NCI-H187 (cell line): ENCODE results near the gene ISM1.
"Not testable (repeated sequence)": the region's sequence is repeated elsewhere in the genome, so short reads cannot be mapped to it uniquely, and the experiment has no call there.

ENCODE experiments used
- DNase-seq, 2 experiments: peaks; one replicate each; lab custom pipeline; 2025; lab: John Stamatoyannopoulos, UW

The ISM1 gene

DNA sequence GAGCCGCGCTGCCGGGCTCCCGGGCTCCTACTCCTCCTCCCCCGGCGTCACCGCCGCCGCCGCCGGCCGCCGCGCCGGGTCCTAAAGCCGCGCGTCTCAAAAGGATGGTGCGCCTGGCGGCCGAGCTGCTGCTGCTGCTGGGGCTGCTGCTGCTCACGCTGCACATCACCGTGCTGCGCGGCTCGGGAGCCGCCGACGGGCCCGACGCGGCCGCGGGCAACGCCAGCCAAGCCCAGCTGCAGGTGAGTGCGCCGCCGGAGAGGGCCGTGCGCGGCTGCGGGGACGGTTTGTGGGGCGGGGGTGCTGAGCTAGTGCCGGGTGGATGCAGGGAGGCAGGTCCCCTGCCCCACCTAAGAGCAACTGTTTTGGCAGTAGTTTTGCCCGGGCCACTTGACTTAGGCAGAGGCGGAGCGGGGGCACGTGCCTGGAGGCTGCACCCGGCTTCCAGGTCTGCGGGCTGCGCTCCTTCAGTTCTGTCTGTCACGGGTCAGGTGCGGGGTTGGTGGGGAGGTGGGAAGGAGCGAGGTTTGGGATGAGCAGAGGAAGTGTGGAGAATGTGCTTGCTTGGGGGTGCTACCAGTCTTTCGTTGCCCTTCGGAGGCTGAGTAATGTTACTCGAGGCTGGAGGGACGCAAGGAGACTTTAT is 722 bp downstream of the ISM1 start:
- no peak for DNase-seq

DNA sequence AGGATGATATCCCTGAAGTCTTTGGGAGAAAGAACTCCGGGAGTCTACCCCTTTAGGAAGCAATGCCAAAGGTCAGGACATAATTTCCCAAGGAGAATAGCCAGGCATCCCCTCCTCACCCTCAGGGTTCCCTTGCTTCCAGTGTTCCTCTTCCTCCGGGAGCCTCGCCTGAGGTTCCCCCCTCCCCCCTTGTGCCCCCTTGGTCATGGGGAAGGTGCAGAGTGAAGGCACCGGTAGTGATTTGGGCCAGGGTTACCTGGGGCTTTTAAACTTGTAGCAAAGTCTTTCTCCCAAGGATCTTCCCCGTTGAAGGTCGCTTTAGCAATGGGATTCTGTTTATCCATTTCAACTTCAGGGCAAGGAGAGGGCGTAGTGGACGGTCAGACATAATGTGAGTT is 1.2 kb downstream of the ISM1 start:
- DNase-seq: no peak

DNA sequence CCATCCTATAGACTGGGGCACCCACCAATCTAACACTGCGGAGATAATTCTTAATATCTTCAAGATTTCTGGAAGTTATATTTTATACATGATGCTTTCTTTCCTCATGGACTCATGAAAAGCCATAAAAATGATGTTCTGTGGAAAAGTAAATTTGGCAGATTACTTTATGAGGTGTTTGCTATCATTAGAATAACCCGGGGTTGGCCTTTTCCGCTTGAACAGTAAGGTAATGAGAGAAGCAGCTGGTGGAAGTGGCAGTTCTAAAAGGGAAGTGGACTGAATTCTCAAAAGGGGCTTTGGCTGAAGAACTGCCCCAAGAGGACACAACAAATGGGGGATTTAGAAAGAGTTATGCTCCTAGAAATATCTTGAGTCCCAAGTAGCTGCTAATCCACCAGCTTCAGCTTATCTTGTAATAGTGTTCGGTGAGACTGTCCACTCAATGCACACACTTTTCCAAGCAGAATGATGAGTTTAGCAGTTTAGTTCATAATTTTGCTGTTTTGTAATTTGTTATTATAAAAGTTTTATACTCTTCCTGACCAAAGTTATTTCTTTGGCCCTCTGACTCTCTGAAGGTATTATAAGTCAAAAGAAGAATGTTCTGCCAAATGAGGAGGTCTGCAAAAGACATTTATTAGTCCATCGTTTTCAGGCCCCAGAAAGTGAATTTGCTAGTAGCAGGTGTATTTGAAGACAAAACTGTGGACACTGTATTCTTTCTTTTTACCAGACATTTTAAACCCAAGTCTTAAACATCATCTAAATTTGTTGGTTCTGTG is 2.9 kb downstream of the ISM1 start:
- no peak for DNase-seq

DNA sequence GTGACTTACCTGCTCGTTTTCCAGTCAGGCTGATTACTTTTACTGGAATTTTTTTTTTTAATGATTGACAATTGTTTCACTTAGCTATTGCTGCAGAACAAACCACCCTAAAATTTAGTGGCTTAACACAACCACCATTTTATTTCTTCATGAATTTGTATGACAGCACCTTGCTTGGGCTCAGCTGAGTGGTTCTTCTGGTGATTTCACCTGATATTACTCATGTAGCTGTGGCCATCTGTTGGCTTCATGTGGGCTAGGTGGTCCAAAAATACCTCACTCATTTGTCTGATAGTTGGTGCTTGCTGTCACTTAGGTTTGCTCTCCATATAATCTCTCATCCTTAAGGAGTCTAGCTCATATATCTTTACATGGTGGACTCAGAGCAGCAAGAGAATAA is 5.3 kb downstream of the ISM1 start:
- DNase-seq: no peak

DNA sequence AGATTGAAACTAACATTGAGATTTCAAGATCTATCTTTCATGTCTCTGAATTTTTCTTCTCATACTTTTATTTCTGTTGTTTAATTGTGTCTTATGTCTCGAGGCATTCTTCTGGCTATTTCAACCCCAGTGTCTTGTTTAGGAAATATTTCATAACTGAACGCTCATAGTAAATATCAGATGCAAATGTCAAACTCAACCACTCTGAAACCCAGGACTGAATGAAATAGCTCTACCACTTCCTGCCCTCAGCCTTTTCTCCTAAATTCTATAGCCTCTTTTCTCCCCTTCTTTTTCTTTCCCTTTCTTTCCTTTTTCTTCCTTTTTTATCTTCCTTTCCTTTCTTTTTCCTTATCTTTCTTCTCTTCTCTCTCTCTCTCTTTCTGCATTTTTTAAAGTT is 7.7 kb downstream of the ISM1 start:
- no peak for DNase-seq

DNA sequence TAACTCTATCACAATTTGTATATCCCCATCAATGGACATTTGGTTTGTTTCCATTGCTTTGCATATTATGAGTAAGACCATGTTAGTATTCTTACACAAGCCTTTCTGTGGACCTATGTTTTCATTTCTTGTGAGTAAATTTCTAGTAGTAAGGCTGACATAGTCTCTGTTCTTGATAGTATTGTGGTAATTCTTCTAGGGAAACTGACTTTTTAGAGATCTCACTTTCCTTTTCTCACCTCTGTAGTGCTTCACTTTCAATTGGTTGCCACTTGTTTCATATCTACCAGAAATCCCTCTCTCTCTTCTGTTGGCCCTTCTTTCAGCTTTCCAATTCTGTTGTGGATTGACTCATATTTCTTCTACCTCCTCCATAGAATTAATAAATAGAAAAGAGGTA is 8.5 kb downstream of the ISM1 start:
- DNase-seq: no peak

DNA sequence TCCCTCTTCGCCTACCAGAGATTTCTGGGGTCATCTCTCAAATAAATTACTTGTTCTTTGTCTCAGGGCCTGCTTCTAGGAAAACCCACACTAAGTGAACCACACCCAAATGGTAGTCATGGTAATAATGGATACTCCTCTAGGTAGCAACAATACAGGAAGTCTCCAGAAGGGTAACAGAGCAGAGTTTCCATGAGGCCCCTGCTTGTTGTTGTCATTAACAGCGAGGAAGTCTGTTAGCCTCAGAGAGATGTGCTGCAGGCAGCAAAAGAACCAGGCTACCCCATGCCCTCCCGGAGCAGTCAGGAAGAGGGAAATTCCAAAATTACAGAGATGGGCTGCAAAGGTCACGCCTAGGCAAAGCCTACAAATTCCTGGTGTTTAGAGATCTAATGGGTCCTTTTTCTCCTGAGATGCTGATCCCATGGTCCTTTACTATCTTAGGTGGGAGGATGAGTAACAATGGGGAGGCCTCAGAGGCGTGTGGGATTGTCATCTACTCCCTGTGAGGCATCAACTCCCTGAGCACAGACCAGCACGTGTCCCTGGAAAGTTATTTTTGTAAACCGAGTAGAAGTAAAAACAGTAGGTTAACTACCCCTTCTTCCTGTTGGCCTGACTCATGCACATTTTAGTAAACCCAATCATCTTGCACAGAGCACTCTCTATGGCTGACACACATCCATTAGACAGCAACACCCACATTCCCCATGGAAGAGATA is 10.1 kb downstream of the ISM1 start:
- no peak for DNase-seq

DNA sequence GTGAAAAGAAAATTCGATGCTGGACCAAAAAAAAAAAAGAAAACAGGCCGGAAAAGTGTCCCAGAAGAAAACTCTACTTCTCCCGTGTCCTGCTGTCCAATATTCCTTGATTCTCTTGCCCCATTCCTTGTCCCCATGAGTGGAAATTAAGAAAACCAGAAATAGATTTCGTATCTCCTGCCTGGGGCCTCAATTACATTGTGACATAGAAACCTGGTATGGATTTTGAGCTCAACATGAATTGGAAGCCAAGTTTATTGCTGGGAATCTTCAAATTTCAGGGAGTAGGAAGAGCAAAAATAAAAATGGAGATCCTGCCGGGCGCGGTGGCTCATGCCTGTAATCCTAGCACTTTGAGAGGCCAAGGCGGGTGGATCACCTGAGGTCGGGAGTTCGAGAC is 11.9 kb downstream of the ISM1 start:
- DNase-seq: no peak

DNA sequence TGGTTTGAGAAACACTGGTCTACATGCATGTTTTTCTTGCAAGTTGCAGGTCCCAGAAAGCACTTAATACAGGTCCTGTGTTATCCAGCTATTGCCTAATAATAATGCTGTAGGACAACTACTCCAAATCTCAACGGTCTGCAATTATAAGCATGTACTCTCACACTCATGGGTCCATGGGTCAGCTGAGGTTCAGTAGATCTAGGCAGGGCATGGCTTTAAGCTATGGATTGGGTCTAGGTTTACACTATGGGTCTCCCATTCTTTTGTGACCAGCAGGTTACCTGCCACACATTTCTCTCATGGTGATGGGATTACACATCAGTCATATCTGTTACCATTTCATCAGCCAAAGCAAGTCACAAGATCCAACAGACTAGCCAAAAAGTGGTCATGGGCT is 13.9 kb downstream of the ISM1 start:
- no peak for DNase-seq

DNA sequence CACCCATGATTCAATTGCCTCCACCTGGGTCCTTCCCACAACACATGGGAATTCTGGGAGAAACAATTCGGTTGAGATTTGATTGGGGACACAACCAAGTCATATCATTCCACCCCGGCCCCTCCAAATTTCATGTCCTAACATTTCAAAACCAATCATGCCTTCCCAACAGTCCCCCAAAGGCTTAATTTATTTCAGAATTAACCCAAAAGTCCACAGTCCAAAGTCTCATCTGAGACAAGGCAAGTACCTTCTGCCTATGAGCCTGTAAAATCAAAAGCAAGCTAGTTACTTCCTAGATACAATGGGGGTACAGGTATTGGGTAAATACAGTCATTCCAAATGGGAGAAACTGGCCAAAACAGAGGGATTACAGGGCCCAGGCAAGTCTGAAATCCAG is 15.3 kb downstream of the ISM1 start:
- DNase-seq: not testable (repeated sequence)

DNA sequence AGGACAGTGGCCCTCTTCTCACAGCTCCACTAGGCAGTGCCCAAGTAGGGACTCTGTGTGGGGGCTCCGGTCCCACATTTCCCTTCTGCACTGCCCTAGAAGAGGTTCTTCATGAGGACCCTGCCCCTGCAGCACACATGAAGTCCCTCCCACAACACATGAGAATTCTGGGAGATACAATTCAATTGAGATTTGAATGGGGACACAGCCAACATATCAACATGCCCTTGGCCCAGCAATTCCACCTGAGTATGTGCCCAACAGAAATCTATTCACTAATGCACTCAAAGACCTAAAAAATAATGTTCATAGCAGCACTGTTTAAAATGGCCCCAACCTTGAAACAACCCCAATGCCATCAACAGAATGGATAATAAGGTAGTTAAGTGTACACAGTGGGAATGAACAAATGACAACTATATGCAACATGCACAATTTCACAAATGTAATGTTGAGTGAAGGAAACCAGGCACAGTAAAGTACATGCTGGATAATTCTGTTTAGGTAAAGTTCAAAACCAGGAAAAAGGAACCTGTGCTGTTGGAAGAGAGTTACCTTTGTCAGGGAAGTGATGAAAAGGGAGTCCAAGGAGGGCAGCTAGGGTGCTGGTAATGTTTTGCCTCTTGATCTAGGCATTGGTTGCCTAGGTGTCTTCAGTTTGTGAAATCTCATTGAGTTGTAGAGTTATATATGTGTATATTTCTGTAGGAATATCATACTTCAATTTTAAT is 16.1 kb downstream of the ISM1 start:
- no peak for DNase-seq

DNA sequence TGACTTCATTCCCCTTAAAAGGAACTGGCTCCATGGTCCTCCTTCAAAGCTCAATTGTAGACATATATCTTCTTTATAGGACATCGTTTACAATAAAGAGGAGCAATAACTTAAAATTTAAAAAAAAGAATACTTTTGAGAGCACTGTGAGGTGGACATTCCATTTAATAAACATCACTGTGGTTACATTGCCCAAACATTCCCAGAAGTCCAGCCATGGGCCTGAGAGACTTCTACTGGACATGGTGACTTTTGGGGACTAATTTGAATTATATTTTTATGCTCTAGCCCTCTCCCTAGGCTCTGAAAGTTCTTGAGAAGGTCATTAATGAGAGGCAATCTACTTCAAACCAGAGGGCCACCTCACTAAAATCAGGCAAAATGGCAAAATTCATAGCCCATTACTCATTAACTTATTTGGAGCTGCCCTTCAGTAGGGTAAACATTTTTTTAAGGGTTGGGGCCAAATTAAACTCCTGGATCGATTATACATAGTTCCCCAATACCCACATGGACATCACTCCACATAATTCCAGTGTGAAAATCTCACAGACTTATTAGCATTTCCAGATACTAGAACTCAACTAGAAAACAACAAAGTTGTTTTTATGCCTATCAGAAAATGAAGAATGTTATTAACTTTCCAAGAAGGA is 17.1 kb downstream of the ISM1 start:
- DNase-seq: no peak

DNA sequence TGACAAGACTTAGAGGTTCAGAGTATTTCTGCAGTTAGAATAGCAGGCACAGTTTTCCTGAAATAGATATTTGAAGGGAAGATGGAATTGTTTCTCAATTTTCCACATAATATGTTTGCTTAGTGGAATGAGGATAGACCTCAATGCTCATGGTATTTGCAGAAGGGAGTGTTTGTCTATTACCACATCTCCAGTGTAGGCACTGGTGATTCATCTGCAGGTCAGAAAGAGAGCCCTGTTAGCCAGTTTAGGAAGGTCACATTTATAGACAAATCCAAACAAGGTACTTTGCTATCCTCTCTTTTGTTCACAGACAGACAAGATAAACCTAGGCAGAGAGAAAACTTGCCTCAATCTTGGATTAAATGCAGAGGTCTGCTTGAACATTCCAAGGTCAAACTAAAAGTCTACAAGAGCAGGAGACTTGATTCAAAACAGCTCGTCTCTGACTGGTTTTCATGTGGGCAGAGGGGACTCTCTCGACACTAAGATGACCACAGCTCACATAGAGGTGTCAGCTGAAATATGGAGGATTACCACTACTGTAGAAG is 22.8 kb downstream of the ISM1 start:
- no peak for DNase-seq

DNA sequence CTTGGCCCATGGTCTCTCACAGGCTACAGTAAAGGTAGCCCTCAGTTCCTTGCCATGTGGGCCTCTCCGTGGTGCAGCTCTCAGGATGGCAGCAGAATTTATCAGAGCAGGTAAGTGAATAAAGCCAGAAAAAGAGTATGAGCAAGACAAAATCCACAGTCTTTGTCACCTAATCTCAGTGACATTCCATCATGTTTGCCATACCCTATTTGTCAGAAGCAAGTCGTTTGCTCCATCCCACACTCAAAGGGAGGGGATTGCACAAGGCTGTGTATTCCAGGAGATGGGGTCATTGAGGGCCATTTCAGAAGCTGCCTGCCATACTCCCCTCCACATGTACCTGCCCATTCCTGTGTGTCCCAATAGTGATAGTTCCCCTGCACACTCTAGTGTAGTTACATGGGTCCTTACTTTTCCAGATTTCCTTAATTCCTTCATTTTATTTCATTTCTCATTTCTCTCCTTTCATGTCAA is 24.2 kb downstream of the ISM1 start:
- no peak for DNase-seq

DNA sequence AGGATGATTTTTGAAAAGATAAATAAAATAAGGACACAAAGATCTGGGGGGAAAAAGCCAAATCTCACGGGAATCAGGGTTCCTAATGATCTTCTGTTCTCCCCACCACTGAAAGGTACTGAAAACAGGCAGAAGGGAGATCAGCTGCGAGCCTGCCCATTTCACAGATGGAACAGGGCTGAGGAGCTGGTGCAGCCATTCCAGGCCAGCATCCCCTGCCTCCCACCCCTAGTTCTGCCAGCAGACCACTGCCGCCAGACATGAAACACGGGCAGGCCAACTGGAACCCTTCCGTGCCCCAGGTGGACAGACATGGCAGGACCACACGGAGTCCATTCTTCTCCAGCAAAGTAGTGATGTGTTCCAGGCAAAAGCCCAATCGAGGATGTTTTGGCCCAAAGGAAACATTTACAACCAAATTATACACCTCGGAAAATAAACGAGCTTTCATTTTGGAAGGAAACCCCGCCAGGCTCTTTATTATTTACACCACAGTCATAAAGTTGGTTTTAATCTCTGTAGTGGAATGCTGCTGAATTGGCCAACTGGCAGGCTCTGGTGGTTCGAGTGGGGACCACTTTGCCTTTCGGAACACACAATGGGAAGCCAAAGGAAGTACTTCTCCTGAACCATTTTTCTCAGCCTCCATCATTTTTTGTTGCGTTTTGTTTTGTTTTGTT is 28.2 kb downstream of the ISM1 start:
- DNase-seq: no peak

DNA sequence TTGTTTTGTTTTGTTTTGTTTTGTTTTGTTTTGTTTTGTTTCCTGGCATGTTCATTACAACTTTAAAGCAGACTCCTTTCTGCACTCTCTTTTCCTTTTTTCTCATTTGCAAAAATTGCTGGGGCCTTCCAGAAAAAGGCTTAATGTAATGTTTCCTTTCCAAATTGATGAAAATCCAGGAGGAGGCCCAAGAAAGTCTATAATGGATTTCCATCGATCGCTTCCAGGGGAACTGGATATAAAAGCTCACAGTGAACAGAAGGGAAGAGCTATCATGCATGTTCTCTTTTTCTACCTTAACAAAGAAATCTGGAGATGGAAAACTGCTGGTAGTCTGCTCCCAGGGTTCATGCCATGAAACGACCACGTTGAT is 28.7 kb downstream of the ISM1 start:
- no peak for DNase-seq

DNA sequence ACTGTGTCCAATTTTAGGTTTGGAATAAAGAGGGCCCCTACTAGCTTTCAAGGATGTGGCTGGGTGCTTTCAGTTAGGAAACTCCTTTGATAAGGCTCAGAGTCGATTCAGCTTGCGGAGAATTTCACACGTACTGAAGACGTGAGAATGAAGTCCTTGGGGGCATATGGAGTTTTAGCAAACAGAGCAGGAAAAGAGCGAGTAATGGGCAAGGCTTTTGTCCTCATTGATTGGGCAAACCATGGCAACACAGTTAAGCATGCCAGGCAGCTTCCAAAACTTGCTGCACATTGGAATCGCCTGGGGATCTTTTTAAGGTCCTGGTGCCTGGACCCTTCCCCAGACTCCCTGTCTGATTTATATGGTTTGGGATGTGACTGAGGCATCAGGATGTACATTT is 29.2 kb downstream of the ISM1 start:
- no peak for DNase-seq

DNA sequence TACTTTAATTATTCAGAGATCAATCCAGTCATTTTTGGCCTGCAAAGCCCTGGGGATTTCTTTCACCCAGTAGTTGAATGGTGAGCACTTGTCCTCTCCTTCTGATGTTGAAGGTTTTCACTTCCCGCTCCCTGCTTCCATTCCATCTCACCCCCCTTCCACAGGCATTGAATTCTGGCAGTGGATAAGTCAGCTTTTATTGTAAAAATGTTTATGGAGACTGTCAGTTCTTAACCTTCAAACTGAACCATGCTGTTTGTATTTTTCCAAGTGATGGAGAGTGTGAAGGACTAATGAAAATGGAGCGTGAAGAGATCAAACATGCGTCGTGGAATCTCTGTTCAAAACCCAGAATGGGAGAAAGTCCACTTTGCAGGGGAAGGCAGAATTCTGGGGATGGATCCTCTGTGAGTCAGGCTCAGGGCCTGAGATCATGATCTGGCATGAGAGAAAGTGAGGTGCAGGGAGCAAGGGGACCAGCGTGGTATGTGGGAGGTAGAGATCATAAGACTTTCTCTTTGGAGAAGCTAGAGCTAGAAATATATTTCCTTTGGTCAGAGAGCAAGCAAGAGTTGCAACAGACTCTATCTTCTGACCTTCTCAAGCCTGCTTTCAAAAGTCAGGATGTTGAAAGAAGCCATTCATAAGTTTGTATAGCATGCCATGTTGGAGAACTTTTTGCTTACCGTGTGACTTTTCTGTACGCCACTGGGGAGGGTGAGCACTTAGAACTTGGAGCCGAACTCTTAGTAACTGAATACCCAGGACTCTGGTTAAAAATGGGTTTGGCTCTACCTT is 30.2 kb downstream of the ISM1 start:
- DNase-seq: no peak

DNA sequence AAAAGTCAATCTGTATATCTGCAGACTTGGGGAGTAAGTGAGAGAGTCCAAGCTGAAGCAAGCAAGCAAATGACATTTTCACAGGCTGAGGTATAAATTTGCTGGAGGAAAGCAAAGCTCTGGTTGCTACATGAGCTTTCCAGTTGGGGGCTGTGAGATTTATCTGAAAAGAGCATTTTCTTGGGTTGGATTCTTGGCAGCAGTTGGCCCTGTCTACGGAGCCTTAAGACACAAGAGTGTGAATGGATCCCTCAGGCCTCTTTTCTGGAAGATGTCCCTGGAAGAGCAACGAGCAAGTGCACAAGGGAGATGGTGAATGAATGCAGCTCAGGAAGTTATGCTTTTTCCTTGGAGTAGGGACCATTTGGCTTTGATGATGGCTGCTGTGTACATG is 30.8 kb downstream of the ISM1 start:
- no peak for DNase-seq

DNA sequence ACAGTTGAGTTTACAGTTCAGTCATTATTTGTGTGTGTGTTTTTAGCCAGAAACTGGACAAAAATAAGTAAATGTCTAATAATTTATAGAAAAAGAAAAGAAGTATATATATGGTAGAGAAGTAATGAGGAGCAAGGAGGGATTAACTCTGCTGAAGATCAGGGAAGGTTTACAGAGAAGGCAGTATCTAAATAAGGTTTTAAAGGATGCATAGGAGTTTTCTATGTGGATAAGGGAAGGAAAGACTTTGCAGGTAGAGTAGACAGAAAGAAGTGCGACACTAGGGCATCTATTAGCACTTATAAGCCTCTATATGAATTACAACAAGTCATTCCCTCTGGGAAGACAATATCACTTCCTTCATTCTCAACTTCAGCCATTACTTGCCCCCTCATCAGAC is 34.3 kb downstream of the ISM1 start:
- no peak for DNase-seq
